BLaER1 treated with 17β-estradiol and CSF1 and Interleukin-3, amounts not matched to agents 10 nM and 100 nM (cell line): ENCODE measurements around the gene TM9SF1.

Experiments
- H3K27ac ChIP-seq, 11 experiments: shearing (Covaris generic); formaldehyde crosslinking; 2 replicates each; pipeline ENCODE4 v1.8.1; 2022
- H3K27me3 ChIP-seq, 11 experiments: shearing (Covaris generic); formaldehyde crosslinking; 2 replicates each; pipeline ENCODE4 v1.8.1; 2022
- H3K36me3 ChIP-seq, 11 experiments: shearing (Covaris generic); formaldehyde crosslinking; 2 replicates each; pipeline ENCODE4 v1.8.1; 2022
- H3K4me1 ChIP-seq, 10 experiments: shearing (Covaris generic); formaldehyde crosslinking; 2 replicates each; pipeline ENCODE4 v1.8.1; 2022
- H3K4me2 ChIP-seq, 11 experiments: shearing (Covaris generic); formaldehyde crosslinking; 2 replicates each; pipeline ENCODE4 v1.8.1; 2022
- H3K4me3 ChIP-seq, 10 experiments: shearing (Covaris generic); formaldehyde crosslinking; 2 replicates each; pipeline ENCODE4 v1.8.1; 2022
- H3K9ac ChIP-seq, 11 experiments: shearing (Covaris generic); formaldehyde crosslinking; 2 replicates each; pipeline ENCODE4 v1.8.1; 2022
- H3K9me3 ChIP-seq, 11 experiments: shearing (Covaris generic); formaldehyde crosslinking; replicated peaks in 1 of 11; 2 replicates each; pipeline ENCODE4 v1.8.1; 2022
- H4K20me1 ChIP-seq, 11 experiments: shearing (Covaris generic); formaldehyde crosslinking; 2 replicates each; pipeline ENCODE4 v1.8.1; 2022
- Cebpa-rat ChIP-seq, 11 experiments: shearing (Covaris generic); IDR thresholded peaks; 2 replicates each; pipeline ENCODE4 v1.8.1; 2022

The TM9SF1 gene

GRCh38 chr14:24144451-24144850 is 50.8 kb downstream of the TM9SF1 start:
- peaks cover 0 to 59% (median 36%) of the 10 kb centered on the region in 11 experiments; a peak in 18 of 22 replicates for H4K20me1 ChIP-seq
- no peak for TF ChIP-seq Cebpa-rat (IDR thresholded peaks at IDR 0.05)
- peak overlapping the region in 1 of 11 experiments; percentile 5; a peak in 1 of 22 replicates for H3K27ac ChIP-seq
- peak overlapping the region in 3 of 10 experiments; percentile 46 to 99 (median 98); a peak in 3 of 20 replicates for H3K4me3 ChIP-seq
- H3K27me3 ChIP-seq: no peaks in the 10 kb centered on the region
- peaks cover 24 to 51% (median 40%) of the 10 kb centered on the region in 11 experiments for H3K36me3 ChIP-seq
- peaks cover 64 to 69% (median 67%) of the 10 kb centered on the region in 10 experiments for H3K4me1 ChIP-seq
- H3K9ac ChIP-seq: no peak overlapping the region
- no peaks in the 10 kb centered on the region for H3K9me3 ChIP-seq
- H3K4me2 ChIP-seq: peak overlapping the region in 10 of 11 experiments; percentile 85 to 98 (median 96); a peak in 20 of 22 replicates

GRCh38 chr14:24143511-24143910 is 51.7 kb downstream of the TM9SF1 start:
- Histone ChIP-seq H3K4me3 (peak overlapping the region in 5 of 10 experiments; percentile 14 to 46 (median 30); a peak in 6 of 20 replicates), H3K4me1 (peaks cover 64 to 72% (median 67%) of the 10 kb centered on the region in 10 experiments), H3K27ac (peak overlapping the region in 3 of 11 experiments; percentile 5 to 31 (median 20); a peak in 2 of 22 replicates), H3K9me3 (no peaks in the 10 kb centered on the region), H3K9ac (peak overlapping the region in 6 of 11 experiments; percentile 10 to 48 (median 39); a peak in 10 of 22 replicates), H3K27me3 (no peaks in the 10 kb centered on the region), H3K4me2 (peak overlapping the region; percentile 25 to 98 (median 90); a peak in 21 of 22 replicates), H4K20me1 (peaks cover 0 to 58% (median 35%) of the 10 kb centered on the region in 11 experiments; a peak in 18 of 22 replicates), H3K36me3 (peaks cover 26 to 51% (median 40%) of the 10 kb centered on the region in 11 experiments)
- no peak for TF ChIP-seq Cebpa-rat (IDR thresholded peaks at IDR 0.05)

GRCh38 chr14:24141097-24141880 is 54.0 kb downstream of the TM9SF1 start, which contains the start of gene EMC9:
Gene EMC9, minus strand, starts transcription at chr14:24141591. Its CDS starts 287 bp downstream, at chr14:24141304.
- H3K9me3 ChIP-seq: no peaks in the 10 kb centered on the region
- H3K4me2 ChIP-seq: peak within 1 kb of the TSS; percentile 85 to 99 (median 96)
- H3K27ac ChIP-seq: peak within 1 kb of the TSS; percentile 44 to 93 (median 86); a peak in 21 of 22 replicates
- no peak for TF ChIP-seq Cebpa-rat (IDR thresholded peaks at IDR 0.05)
- peaks cover 0 to 70% (median 45%) of the 10 kb centered on the region in 11 experiments; a peak in 17 of 22 replicates for H4K20me1 ChIP-seq
- H3K9ac ChIP-seq: peak within 1 kb of the TSS; percentile 79 to 95 (median 90)
- H3K4me3 ChIP-seq: peak within 1 kb of the TSS; percentile 64 to 89 (median 82)
- peaks cover 78 to 85% (median 81%) of the 10 kb centered on the region in 10 experiments for H3K4me1 ChIP-seq
- H3K36me3 ChIP-seq: peaks cover 39 to 65% (median 52%) of the 10 kb centered on the region in 11 experiments
- no peaks in the 10 kb centered on the region for H3K27me3 ChIP-seq

- Histone ChIP-seq H4K20me1 (peaks cover 0 to 66% (median 45%) of the 10 kb centered on the region in 11 experiments; a peak in 17 of 22 replicates), H3K36me3 (peaks cover 39 to 55% (median 46%) of the 10 kb centered on the region in 11 experiments), H3K4me2 (peak overlapping the region; percentile 84 to 99 (median 96)), H3K9ac (peak overlapping the region in 9 of 11 experiments; percentile 21 to 87 (median 36); a peak in 9 of 22 replicates), H3K27ac (no peak overlapping the region), H3K27me3 (no peaks in the 10 kb centered on the region), H3K4me3 (peak overlapping the region in 9 of 10 experiments; percentile 64 to 89 (median 82); a peak in 17 of 20 replicates), H3K4me1 (peaks cover 67 to 75% (median 72%) of the 10 kb centered on the region in 10 experiments), H3K9me3 (no peaks in the 10 kb centered on the region)
- no peak for TF ChIP-seq Cebpa-rat (IDR thresholded peaks at IDR 0.05)
These were observed 55.8 kb downstream of the TM9SF1 start for GRCh38 chr14:24139272-24139934.
